HepG2 (cell line): ENCODE results near the gene KLF3. TPM values are rescaled to one million over a fixed set of nuclear protein-coding genes. Genes with fewer than 3 reads are reported as not detected.

Experiments
- ATF3 ChIP-seq: sonication (generic); formaldehyde crosslinking; IDR thresholded peaks from 2 replicates; pipeline ENCODE4 v1.4.0; 2020; ENCODE audit warnings: missing genetic modification reagents
- CEBPZ ChIP-seq: IDR thresholded peaks from 2 replicates; pipeline ENCODE4 v1.6.1; 2012; ENCODE audit warnings: low read length, improper control_type of control experiment
- CENPBD1 ChIP-seq: sonication (generic); formaldehyde crosslinking; IDR thresholded peaks from 2 replicates; pipeline ENCODE4 v1.8.0; 2022; ENCODE audit warnings: missing genetic modification reagents, low read depth, mild to moderate bottlenecking, borderline replicate concordance
- FOXO1 ChIP-seq: sonication (generic); formaldehyde crosslinking; IDR thresholded peaks from 2 replicates; pipeline ENCODE4 v1.4.0; 2020; ENCODE audit warnings: missing genetic modification reagents
- HHEX ChIP-seq: IDR thresholded peaks from 2 replicates; pipeline ENCODE4 v1.6.1; 2016; ENCODE audit warnings: control low read depth
- HIVEP1 ChIP-seq: sonication (generic); formaldehyde crosslinking; IDR thresholded peaks from 2 replicates; pipeline ENCODE4 v1.4.0; 2020; ENCODE audit warnings: mild to moderate bottlenecking, missing genetic modification reagents
- KDM5B ChIP-seq: sonication (generic); formaldehyde crosslinking; IDR thresholded peaks from 2 replicates; pipeline ENCODE4 v1.4.0; 2020; ENCODE audit warnings: missing genetic modification reagents, mild to moderate bottlenecking, borderline replicate concordance
- MEF2D ChIP-seq: sonication (generic); formaldehyde crosslinking; IDR thresholded peaks from 2 replicates; pipeline ENCODE4 v1.5.1; 2020; ENCODE audit warnings: mild to moderate bottlenecking, missing genetic modification reagents
- MYNN ChIP-seq: sonication (generic); formaldehyde crosslinking; IDR thresholded peaks from 2 replicates; pipeline ENCODE4 v1.4.0; 2020; ENCODE audit warnings: mild to moderate bottlenecking, low read depth, missing genetic modification reagents
- PRMT3 ChIP-seq: sonication (generic); formaldehyde crosslinking; IDR thresholded peaks from 2 replicates; pipeline ENCODE4 v1.8.1; 2022; ENCODE audit warnings: low read depth, mild to moderate bottlenecking, moderate library complexity, missing genetic modification reagents, borderline replicate concordance
- SNRNP70 ChIP-seq: fragments of 200-400 bp; formaldehyde crosslinking; IDR thresholded peaks from 2 replicates; pipeline ENCODE4 v1.6.1; 2017; ENCODE audit warnings: mild to moderate bottlenecking, low read depth, low read length, moderate library complexity
- SP4 ChIP-seq: sonication (generic); formaldehyde crosslinking; IDR thresholded peaks from 2 replicates; pipeline ENCODE4 v1.8.1; 2023; ENCODE audit warnings: mild to moderate bottlenecking, missing genetic modification reagents
- TEAD2 ChIP-seq: sonication (generic); formaldehyde crosslinking; IDR thresholded peaks from 2 replicates; pipeline ENCODE4 v1.9.0; 2021; ENCODE audit warnings: missing genetic modification reagents
- ZFP41 ChIP-seq: sonication (generic); formaldehyde crosslinking; IDR thresholded peaks from 2 replicates; pipeline ENCODE4 v1.4.0; 2020; ENCODE audit warnings: mild to moderate bottlenecking, missing genetic modification reagents, borderline replicate concordance
- ZHX2 ChIP-seq, 2 experiments: sonication (generic) in 1 of 2; formaldehyde crosslinking in 1 of 2; IDR thresholded peaks; 2 replicates each; pipeline versions ENCODE4 v1.6.1 to v1.9.0; 2014 to 2022; ENCODE audit warnings: antibody characterized with exemption in 1 of 2, borderline replicate concordance in 1 of 2, inconsistent platforms in 1 of 2, low read depth in 1 of 2, missing genetic modification reagents in 1 of 2
- ZNF264 ChIP-seq: sonication (generic); formaldehyde crosslinking; IDR thresholded peaks from 2 replicates; pipeline ENCODE4 v1.4.0; 2020; ENCODE audit warnings: missing genetic modification reagents
- ZNF510 ChIP-seq: sonication (generic); formaldehyde crosslinking; IDR thresholded peaks from 2 replicates; pipeline ENCODE4 v1.4.0; 2020; ENCODE audit warnings: low read depth, mild to moderate bottlenecking, missing genetic modification reagents
- ZNF878 ChIP-seq: sonication (generic); formaldehyde crosslinking; IDR thresholded peaks from 2 replicates; pipeline ENCODE4 v1.8.1; 2023; ENCODE audit warnings: mild to moderate bottlenecking, missing genetic modification reagents, moderate library complexity
- polyA plus RNA-seq, 8 experiments: library from polyadenylated mRNA; depleted of rRNA in 3 of 8; stranded (reverse) in 7 of 8; unstranded in 1 of 8; fragments of >200 nt; fragmentation: Illumina TruSeq in 4 of 8; extraction: Trizol in 4 of 8; gene quantifications; 2 replicates each; pipeline versions ENCODE4 v1.2.1 to v1.2.3, GENCODE V29; 2011 to 2016; ENCODE audit warnings: low read depth in 4 of 8, missing spikeins in 1 of 8, mixed read lengths in 1 of 8; ENCODE audit not compliant: insufficient read depth in 1 of 8
- total RNA-seq, 5 experiments: library from RNA; depleted of rRNA; stranded (reverse); fragments of >200 nt; fragmentation: Illumina TruSeq; extraction: Trizol; gene quantifications; 2 replicates each; pipeline ENCODE4 v1.2.3, GENCODE V29; 2016; ENCODE audit warnings: low read depth in 1 of 5

The KLF3 gene
- total and polyA plus RNA-seq, 2 of the 13 experiments (the other 11 are each of a cell fraction or from before 2014, with no cell fraction given) = 29.1 to 37.8 TPM

GRCh38 chr4:38730830-38731646 lies 67.0 kb downstream of the KLF3 start (continued):
- TF ChIP-seq ZNF264 (no peak), MEF2D (CRISPR knock-in tag) (no peak), CEBPZ (no peak), ZHX2 (IDR thresholded peaks at IDR 0.05; ENCODE audit: low read depth) (no peak), ZHX2 (CRISPR knock-in tag; IDR thresholded peaks at IDR 0.05; ENCODE audit: borderline replicate concordance) (no peak), ZNF878 (no peak), SP4 (no peak), FOXO1 (peak; percentile 25; the same call in 1 of the 2 replicates), TEAD2 (CRISPR knock-in tag) (no peak), PRMT3 (CRISPR knock-in tag) (no peak), HIVEP1 (peak; percentile 30; the same call in 1 of the 2 replicates), HHEX (CRISPR knock-in tag) (no peak), SNRNP70 (no peak), MYNN (CRISPR knock-in tag) (no peak), CENPBD1 (CRISPR knock-in tag) (no peak), ZNF510 (CRISPR knock-in tag) (no peak), ZFP41 (CRISPR knock-in tag) (no peak), ATF3 (CRISPR knock-in tag) (no peak), KDM5B (CRISPR knock-in tag) (peak; percentile 67; the same call in 1 of the 2 replicates)
